Cerebellar cortex (tissue), 1 donor: ENCODE data around the gene HYLS1.
"Not testable (repeated sequence)": the region's sequence is repeated elsewhere in the genome, so short reads cannot be mapped to it uniquely, and the experiment has no call there.

Experiments used
- DNase-seq: peaks from one replicate; pipeline ENCODE4 v3.0.0-alpha.2; 2015; ENCODE audit warnings: low spot score

HYLS1 gene, protein sequence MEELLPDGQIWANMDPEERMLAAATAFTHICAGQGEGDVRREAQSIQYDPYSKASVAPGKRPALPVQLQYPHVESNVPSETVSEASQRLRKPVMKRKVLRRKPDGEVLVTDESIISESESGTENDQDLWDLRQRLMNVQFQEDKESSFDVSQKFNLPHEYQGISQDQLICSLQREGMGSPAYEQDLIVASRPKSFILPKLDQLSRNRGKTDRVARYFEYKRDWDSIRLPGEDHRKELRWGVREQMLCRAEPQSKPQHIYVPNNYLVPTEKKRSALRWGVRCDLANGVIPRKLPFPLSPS

GRCh38 chr11:125887373-125888324, at the start of gene HYLS1:
HYLS1 (plus strand) TSS chr11:125887668; CDS start chr11:125899369, 11,701 bp downstream.
- DNase-seq = peak; percentile 95

GRCh38 chr11:125842321-125842948, 45.0 kb upstream of the HYLS1 start:
- no peak for DNase-seq

GRCh38 chr11:125846188-125846587, 41.3 kb upstream of the HYLS1 start:
- no peak for DNase-seq

DNA sequence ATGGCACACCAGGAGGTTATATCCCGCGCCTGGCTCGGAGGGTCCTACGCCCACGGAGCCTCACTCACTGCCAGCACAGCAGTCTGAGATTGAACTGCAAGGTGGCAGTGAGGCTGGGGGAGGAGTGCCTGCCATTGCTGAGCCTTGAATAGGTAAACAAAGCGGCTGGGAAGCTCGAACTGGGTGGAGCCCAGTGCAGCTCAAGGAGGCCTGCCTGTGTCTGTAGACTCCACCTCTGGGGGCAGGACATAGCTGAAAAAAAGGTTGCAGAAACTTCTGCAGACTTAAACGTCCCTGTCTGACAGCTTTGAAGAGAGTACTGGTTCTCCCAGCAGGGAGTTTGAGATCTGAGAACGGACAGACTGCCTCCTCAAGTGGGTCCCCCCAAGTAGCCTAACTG, 29.8 kb upstream of the HYLS1 start:
- DNase-seq = not testable (repeated sequence)

GRCh38 chr11:125862786-125863185, 24.7 kb upstream of the HYLS1 start:
- DNase-seq = not testable (repeated sequence)

GRCh38 chr11:125865354-125865753, 22.1 kb upstream of the HYLS1 start:
- DNase-seq = not testable (repeated sequence)

GRCh38 chr11:125869521-125869920, 17.9 kb upstream of the HYLS1 start:
- DNase-seq = no peak

DNA sequence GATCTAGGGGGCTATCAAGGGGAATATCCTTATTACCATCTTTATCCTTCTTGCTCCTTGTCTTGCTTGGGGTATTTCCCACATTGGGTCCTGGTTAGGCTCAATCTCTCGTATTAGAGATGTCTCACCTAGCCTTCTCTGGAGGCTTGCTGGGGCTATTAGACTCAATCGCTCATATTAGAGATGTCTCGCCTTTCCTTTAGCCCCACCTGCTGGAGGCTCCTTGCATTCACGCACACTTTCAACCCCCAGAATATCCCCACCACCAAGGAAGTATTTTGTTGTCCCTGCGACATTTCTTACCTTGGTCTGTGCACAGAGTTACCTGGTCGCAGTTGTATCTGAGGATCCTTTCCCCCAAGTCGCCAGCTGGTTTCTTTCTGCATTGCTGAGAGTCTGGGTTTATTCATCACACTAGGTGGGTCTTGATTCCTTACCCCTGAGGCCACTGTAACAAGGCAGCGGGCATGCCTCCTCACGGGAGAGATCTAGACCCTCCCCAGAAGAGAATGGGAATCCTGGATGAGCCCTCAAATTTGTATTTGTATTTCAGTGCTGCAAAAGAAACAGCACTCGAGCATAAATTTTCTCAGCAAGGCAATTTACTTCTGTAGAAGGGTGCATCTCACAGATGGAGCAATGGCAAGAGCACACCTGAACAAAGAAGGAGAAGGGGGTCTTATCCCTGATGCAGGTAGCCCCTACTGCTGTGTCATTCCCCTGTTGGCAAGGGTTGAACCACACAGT, 15.9 kb upstream of the HYLS1 start:
- DNase-seq = peak; percentile 34

DNA sequence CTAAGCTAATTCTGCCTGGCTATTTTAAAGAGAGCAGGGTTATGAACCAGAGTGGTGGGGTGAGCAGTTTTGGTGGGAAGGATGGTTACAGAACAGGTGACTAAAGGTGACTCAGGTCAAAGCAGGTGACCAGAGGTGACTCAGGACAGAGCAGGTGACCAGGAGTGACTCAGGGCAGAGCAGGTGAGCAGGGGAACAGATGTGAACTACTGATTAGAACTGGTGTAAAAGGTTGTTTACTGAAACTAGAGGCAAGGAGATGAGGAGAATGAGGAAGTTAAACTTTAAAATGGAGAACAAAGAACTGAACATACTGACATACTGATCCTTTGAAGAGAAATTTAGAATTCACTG, 15.4 kb upstream of the HYLS1 start:
- DNase-seq = no peak

- DNase-seq = no peak
Observed at GRCh38 chr11:125873881-125874555, 13.4 kb upstream of the HYLS1 start.

GRCh38 chr11:125874556-125875124, 12.8 kb upstream of the HYLS1 start:
- DNase-seq = peak; percentile 89

DNA sequence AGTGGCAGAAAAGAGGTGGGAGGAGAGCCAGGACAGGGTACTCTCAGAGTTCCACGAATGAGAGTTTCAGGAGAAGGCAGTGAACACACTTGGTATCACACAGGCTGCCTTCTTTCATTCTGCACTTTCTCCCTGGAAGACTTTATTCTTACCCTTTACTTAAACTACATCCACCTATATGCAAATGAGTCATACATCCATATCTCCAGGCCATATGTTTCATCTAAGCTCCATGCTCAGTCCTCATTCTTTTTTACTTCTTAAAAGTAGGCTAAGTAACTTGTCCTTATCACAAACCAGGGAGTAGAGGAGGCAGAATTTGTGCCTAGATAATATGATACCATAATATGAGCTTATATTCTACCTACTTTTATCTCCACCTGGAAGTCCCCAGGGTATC, 6.2 kb upstream of the HYLS1 start:
- no peak for DNase-seq

GRCh38 chr11:125883375-125883774, 4.1 kb upstream of the HYLS1 start:
- no peak for DNase-seq

DNA sequence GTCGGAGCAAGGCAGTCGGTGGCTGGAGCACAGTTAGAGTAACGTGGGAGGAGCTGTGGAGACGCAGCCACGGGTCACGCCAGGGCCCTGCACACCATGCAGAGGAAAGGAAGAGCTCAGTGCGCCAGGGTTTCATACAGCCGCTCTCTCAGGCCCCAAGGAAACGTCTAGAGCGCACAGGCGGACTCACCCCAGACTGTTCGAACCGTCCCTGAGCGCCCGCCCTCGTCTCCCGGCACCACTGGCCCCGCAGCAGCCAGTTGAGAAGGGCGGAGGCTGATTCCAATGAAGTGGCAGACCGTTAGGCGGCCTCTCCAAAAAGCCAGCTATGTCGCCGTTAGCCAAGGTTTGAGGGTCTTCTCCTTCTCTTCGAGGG, 483 bp upstream of the HYLS1 start:
- DNase-seq = no peak

DNA sequence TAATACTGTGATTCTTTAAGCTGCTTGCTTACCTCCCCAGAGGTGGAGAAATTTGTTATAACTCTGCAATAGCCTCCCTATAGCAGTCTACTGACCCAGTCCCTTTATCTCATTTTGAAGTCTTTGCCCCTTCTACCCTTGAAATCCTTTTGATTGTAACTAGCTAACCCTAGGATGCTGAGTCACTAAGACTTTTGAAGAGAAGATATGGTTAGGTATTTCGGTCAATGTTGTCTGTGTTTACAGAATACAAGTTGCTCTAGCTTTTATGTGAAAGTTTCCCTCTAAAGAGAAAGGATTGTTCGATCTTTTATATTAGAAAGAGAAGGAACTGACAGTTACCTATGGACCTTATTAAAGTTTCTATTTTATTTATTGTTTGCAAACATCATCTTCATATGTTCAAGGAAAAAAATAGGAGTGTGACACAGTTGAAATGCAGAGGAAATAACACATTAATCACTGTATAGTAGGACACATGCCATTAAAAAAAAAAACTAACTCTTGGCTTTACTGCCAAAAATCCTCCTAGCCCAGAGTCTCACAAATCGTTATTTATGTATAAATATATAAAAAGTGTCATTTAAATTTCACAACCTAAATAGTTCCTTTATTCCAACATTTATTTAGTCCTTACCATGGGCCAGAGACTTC, 3.1 kb downstream of the HYLS1 start:
- DNase-seq = no peak

- no peak for DNase-seq
Observed at GRCh38 chr11:125892071-125892470, 4.6 kb downstream of the HYLS1 start.

DNA sequence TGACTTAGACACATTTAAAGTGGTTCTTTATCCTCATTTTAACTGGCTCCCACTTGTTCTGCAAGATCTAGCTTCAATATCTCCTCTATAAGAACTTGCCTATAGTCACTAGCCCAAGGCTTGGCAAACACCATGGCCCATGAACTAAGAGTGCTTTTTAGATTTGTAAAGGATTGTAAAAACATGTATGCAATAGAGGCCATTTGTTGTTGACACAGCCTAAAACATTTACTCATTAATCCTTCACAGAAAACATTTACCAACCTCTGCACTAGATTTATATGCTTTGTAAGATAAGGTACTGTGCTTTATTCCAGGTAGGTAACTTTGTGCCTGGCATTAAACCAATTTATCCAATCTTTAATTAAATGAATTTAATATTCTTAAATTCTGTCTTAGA, 5.5 kb downstream of the HYLS1 start:
- no peak for DNase-seq

DNA sequence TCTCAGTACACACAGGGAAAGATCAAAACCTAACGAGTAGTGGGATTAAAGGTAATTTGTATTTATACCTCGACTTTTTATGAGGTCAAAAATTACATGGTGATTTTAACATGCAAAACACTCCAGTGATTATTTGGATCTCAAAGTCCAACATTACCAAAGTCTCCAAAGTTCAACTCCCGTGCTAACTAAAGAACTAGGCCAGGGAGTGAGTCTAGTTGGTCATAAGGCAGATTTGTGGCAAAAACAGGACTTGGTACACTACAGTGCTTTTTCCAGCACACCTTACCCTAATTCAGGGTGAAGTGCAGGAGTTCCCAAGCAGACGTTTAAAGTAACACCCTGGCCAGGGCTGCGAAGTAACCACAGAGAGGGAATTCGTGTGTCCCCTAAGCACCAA, 14.4 kb downstream of the HYLS1 start:
- no peak for DNase-seq

DNA sequence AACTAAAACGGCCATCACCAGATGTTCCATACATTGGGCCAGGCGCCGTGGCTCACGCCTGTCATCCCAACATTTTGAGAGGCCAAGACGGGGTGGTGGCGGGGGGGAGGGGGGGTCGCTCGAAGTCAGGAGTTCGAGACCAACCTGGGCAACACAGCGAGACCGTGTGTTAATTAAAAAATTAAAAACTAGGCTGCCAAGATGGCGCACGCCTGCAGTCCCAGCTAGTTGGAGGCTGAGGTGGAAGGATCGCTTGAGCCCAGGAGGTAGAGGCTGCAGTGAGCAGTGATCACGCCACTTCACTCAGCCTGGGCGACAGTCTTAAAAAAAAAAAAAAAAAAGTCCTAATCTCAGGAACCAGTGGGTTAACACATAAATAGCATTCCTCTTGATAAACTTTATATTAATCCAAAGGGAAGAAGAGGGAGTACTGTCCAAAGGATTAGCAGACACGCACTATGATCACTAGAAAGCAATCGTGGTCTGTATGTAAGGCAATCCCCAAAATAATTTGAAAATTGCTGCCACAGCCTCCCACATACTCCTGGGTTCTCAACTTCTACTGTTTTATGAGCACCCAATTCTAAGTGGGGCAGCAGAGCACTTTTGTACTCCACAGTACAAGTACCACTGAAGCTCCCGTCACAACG, 14.9 kb downstream of the HYLS1 start:
- DNase-seq = no peak
